ENCODE measurements around the gene RNF180.

DNA sequence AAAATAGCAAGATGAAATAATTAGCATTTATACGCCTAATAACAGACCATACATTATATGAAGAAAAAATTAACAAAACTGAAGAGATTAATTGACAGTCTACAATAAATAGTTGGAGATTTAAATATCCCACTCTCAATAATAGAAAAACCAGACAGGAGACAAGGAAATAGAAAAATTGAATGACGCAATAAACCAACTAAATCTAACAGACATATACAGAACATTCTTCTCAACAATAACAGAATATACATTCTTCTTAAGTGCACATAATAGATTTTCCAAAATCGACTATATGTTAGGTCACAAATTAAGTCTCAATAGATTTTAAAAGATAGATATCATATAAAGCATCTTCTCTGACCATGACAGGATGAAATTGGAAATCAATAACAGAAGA is 25.6 kb upstream of the RNF180 start:
- TF ChIP-seq CTCF (IDR thresholded peaks at IDR 0.05), result no peak
- TF ChIP-seq POLR2A (IDR thresholded peaks at IDR 0.05), result no peak
- TF ChIP-seq POLR2AphosphoS5 (IDR thresholded peaks at IDR 0.05), result no peak
